ENCODE data around the gene SLC25A36.

SLC25A36 gene

GRCh38 chr3:140941434-140942220 lies at the start of gene SLC25A36:
Gene SLC25A36 (plus strand): TSS chr3:140941836. CDS start chr3:140942055, 219 bp downstream.
- peak within 1 kb of the TSS; percentile 68 for H3K27ac ChIP-seq
- peak; percentile 92 for DNase-seq (ENCODE audit: low read depth, low spot score)

- DNase-seq (ENCODE audit: low read depth, low spot score), result peak; percentile 5
- H3K27ac ChIP-seq, result no peak overlapping the region
These were observed 44.6 kb upstream of the SLC25A36 start for GRCh38 chr3:140896997-140897396.

GRCh38 chr3:140898340-140899180 lies 43.1 kb upstream of the SLC25A36 start:
- DNase-seq (ENCODE audit: low read depth, low spot score), result peak; percentile 2
- H3K27ac ChIP-seq, result no peak overlapping the region

GRCh38 chr3:140899363-140899762 lies 42.3 kb upstream of the SLC25A36 start:
- no peak for DNase-seq (ENCODE audit: low read depth, low spot score)
- H3K27ac ChIP-seq, result no peak overlapping the region

- DNase-seq (ENCODE audit: low read depth, low spot score), result no peak
- H3K27ac ChIP-seq, result no peak overlapping the region
These were observed 38.8 kb upstream of the SLC25A36 start for GRCh38 chr3:140902791-140903190.

GRCh38 chr3:140903196-140903595 lies 38.4 kb upstream of the SLC25A36 start:
- DNase-seq (ENCODE audit: low read depth, low spot score), result no peak
- no peak overlapping the region for H3K27ac ChIP-seq

GRCh38 chr3:140904521-140904920 lies 37.1 kb upstream of the SLC25A36 start:
- no peak for DNase-seq (ENCODE audit: low read depth, low spot score)
- no peak overlapping the region for H3K27ac ChIP-seq

GRCh38 chr3:140905559-140905958 lies 36.1 kb upstream of the SLC25A36 start:
- H3K27ac ChIP-seq, result no peak overlapping the region
- no peak for DNase-seq (ENCODE audit: low read depth, low spot score)

- H3K27ac ChIP-seq, result no peak overlapping the region
- DNase-seq (ENCODE audit: low read depth, low spot score), result no peak
These were observed 34.9 kb upstream of the SLC25A36 start for GRCh38 chr3:140906785-140907184.

- DNase-seq (ENCODE audit: low read depth, low spot score), result no peak
- no peak overlapping the region for H3K27ac ChIP-seq
These were observed 30.8 kb upstream of the SLC25A36 start for GRCh38 chr3:140910860-140911259.

GRCh38 chr3:140911822-140912221 lies 29.8 kb upstream of the SLC25A36 start:
- H3K27ac ChIP-seq, result no peak overlapping the region
- no peak for DNase-seq (ENCODE audit: low read depth, low spot score)

GRCh38 chr3:140913728-140914127 lies 27.9 kb upstream of the SLC25A36 start:
- no peak overlapping the region for H3K27ac ChIP-seq
- DNase-seq (ENCODE audit: low read depth, low spot score), result no peak

GRCh38 chr3:140914384-140914945 lies 27.2 kb upstream of the SLC25A36 start:
- H3K27ac ChIP-seq, result no peak overlapping the region
- no peak for DNase-seq (ENCODE audit: low read depth, low spot score)

- no peak for DNase-seq (ENCODE audit: low read depth, low spot score)
These were observed 25.0 kb upstream of the SLC25A36 start for GRCh38 chr3:140916603-140917002.

GRCh38 chr3:140917772-140918171 lies 23.9 kb upstream of the SLC25A36 start:
- H3K27ac ChIP-seq, result no peak overlapping the region
- no peak for DNase-seq (ENCODE audit: low read depth, low spot score)

More at GRCh38 chr3:140916603-140917002, 25.0 kb upstream of the SLC25A36 start:
- no peak overlapping the region for H3K27ac ChIP-seq

GRCh38 chr3:140920029-140920428 lies 21.6 kb upstream of the SLC25A36 start:
- no peak for DNase-seq (ENCODE audit: low read depth, low spot score)
- no peak overlapping the region for H3K27ac ChIP-seq

- no peak overlapping the region for H3K27ac ChIP-seq
- DNase-seq (ENCODE audit: low read depth, low spot score), result no peak
These were observed 19.0 kb upstream of the SLC25A36 start for GRCh38 chr3:140922634-140923033.

GRCh38 chr3:140924097-140924873 lies 17.4 kb upstream of the SLC25A36 start:
- DNase-seq (ENCODE audit: low read depth, low spot score), result no peak
- no peak overlapping the region for H3K27ac ChIP-seq

- no peak for DNase-seq (ENCODE audit: low read depth, low spot score)
- H3K27ac ChIP-seq, result no peak overlapping the region
These were observed 14.2 kb upstream of the SLC25A36 start for GRCh38 chr3:140927279-140928069.
